HG03457 (cell line): ENCODE results near the gene CDKN2A.
A peak's percentile ranks its signal among the peaks of the same experiment; 100 is the strongest.
"Not testable (repeated sequence)": the region's sequence is repeated elsewhere in the genome, so short reads cannot be mapped to it uniquely, and the experiment has no call there.

Experiments
- ATAC-seq: cut with Tn5 transposase; IDR thresholded peaks from one replicate; pipeline ENCODE4 v1.9.1; 2021; ENCODE audit warnings: moderate number of reproducible peaks; ENCODE audit not compliant: unreplicated experiment

The CDKN2A gene

DNA sequence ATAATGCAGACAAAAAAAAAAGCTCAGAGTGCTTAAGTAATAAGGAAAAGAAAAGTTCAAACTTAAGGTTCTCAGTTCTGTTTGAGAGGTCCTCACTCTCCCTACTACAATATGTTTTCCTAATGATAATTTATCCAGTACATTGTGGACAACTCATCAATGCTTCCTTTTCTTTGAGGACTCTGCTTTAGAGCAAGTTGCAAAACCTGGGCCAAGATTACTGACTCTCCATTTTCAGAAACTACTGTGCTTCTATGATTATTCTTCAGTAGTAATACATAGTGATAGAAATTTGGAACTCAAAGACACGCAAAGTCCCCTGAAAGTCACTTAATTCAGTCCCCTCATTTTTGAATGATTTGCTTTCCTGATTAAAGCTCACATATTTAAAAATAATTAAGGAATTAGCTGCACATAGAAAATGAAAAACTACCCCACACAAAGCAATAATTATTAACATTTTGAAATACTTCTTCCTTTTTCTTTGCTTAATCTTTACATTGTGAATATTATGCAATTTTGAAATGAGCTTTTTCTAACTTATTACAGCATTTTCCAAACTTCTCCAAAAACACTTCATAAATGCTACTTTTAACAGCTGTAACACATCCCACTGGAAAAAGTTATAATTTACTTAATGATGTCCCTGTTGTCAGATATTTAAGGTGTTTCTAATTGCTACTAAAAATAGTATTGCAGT lies 11.2 kb downstream of the CDKN2A start:
- ATAC-seq, result no peak

DNA sequence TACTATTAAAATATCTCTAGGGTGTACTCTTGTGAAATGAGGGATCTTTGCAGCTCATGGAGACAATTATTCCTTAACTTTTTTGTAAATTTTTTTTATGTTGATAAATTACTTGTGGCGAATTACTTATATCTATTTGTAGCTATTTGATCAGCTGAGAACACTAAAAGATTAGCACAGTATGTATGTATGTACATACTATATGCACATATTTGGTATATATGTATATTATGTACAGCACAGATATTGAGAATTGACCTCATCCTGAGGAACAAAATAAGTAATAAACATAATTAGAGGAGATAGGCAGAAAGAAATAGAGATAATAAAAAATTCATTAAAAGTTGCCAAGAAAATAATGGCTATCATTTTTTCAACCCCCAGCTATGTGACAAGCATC lies 11.8 kb downstream of the CDKN2A start:
- no peak for ATAC-seq

- ATAC-seq, result no peak
These were observed 17.8 kb downstream of the CDKN2A start for GRCh38 chr9:21976334-21976875.

DNA sequence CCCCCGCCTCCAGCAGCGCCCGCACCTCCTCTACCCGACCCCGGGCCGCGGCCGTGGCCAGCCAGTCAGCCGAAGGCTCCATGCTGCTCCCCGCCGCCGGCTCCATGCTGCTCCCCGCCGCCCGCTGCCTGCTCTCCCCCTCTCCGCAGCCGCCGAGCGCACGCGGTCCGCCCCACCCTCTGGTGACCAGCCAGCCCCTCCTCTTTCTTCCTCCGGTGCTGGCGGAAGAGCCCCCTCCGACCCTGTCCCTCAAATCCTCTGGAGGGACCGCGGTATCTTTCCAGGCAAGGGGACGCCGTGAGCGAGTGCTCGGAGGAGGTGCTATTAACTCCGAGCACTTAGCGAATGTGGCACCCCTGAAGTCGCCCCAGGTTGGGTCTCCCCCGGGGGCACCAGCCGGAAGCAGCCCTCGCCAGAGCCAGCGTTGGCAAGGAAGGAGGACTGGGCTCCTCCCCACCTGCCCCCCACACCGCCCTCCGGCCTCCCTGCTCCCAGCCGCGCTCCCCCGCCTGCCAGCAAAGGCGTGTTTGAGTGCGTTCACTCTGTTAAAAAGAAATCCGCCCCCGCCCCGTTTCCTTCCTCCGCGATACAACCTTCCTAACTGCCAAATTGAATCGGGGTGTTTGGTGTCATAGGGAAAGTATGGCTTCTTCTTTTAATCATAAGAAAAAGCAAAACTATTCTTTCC lies 19.3 kb downstream of the CDKN2A start:
- peak; percentile 53 for ATAC-seq

GRCh38 chr9:21974343-21974721 lies 19.9 kb downstream of the CDKN2A start:
- no peak for ATAC-seq

DNA sequence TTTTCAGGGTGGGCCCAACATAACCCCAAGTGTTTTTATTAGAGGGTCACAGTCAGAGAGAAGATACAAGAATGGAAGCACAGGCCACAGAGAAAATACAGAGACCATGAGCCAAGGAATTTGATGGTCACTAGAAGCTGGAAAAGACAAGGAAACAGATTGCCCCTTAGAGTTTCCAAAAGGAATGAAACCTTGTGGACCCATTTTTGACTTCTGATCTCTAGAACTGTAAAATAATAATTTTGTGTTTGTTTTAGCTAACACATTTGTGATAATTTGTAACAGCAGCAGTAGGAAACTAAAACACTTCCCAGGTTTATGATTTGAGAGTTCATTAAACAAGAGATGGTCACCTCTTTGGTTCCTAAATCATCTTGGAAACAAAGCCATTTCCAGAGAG lies 21.8 kb downstream of the CDKN2A start:
- no peak for ATAC-seq

DNA sequence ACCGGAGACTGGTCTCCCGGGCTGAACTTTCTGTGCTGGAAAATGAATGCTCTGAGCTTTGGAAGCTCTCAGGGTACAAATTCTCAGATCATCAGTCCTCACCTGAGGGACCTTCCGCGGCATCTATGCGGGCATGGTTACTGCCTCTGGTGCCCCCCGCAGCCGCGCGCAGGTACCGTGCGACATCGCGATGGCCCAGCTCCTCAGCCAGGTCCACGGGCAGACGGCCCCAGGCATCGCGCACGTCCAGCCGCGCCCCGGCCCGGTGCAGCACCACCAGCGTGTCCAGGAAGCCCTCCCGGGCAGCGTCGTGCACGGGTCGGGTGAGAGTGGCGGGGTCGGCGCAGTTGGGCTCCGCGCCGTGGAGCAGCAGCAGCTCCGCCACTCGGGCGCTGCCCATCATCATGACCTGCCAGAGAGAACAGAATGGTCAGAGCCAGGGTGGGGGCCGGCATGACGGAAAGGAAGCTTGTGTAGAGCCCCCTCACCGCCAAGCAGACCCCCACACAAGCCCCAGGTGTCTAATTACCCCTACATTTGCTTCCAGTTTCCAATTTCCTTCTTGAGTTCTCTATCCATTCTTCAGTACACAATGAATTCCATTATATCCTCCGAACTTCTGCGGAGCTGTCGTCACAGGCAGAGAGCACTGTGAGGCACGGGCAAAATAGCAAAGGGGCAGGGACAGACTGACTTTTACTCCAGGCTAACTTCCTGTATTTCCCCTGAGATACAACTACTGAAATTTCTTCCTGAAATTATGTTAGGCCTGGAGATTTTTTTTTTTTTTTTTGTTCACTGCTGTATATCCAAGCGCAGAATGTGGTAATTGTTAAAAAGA lies 23.2 kb downstream of the CDKN2A start:
- ATAC-seq, result no peak

- no peak for ATAC-seq
These were observed 24.0 kb downstream of the CDKN2A start for GRCh38 chr9:21969951-21970799.

- ATAC-seq, result no peak
These were observed 24.9 kb downstream of the CDKN2A start for GRCh38 chr9:21969011-21969940.

- ATAC-seq, result no peak
These were observed 25.7 kb downstream of the CDKN2A start for GRCh38 chr9:21968331-21969010.

GRCh38 chr9:21967702-21968101 lies 26.5 kb downstream of the CDKN2A start:
- no peak for ATAC-seq

GRCh38 chr9:21967169-21967568 lies 27.0 kb downstream of the CDKN2A start:
- no peak for ATAC-seq

DNA sequence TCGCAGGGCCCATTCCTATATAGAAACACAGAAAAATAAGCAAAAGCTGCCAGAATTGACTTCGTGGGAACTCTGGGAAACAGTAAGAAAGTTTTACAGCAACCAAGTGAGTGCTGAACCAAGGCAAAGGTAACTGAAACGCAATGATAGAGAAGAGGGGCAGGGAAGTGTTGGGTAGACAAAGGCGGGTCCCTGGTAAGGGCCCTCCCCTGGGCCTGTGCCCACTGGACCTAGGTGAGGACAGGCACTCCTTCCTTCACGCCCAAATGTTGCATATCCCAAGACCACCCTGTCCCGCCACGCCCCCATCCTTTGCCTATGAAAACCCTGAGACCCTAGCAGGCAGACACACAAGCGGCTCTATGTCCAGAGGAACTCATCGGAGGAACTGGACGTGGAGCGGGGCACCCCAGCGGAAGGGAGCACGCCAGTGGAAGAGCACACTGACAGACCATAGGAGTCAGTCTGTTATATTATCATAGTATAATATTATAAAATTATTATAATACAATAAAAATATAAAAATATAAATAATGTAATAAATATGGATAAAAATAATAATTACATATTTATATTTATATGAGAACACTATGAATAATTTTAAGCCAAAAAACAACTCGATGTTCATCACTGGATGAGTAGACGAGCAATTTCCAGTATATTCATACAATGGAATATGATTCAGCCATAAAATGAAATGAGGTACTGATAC lies 27.9 kb downstream of the CDKN2A start:
- no peak for ATAC-seq

GRCh38 chr9:21965401-21965951 lies 28.7 kb downstream of the CDKN2A start:
- ATAC-seq, result peak; percentile 76

GRCh38 chr9:21964925-21965385 lies 29.2 kb downstream of the CDKN2A start:
- ATAC-seq, result peak; percentile 68

DNA sequence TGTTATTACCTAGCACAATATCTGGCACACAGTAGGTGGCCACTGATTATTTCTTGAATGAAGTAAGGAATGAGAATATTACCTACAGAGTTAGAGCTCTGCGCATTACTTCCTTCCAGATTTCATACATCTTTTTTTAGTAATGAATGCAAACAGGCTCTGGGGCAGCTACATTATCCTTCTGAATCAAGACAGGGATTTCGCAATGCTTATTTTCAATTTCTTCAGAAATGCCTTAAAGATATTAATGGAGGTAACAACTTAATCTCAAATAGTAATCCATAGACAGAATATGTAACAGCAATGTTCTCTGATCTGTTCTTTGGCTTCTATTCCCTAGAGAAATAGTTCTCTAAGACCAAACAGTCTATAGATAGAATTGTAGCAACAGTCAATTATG lies 32.6 kb downstream of the CDKN2A start:
- ATAC-seq, result no peak

GRCh38 chr9:21959268-21959667 lies 34.9 kb downstream of the CDKN2A start:
- ATAC-seq, result not testable (repeated sequence)

- ATAC-seq, result no peak
These were observed 35.4 kb downstream of the CDKN2A start for GRCh38 chr9:21958833-21959232.
